ENCODE data around the gene ALDH5A1. TPM values are rescaled to one million over a fixed set of nuclear protein-coding genes. Genes with fewer than 3 reads are reported as not detected.

Gene ALDH5A1
- total RNA-seq, 1 donor from 2014 or later, result 3.7 TPM

DNA sequence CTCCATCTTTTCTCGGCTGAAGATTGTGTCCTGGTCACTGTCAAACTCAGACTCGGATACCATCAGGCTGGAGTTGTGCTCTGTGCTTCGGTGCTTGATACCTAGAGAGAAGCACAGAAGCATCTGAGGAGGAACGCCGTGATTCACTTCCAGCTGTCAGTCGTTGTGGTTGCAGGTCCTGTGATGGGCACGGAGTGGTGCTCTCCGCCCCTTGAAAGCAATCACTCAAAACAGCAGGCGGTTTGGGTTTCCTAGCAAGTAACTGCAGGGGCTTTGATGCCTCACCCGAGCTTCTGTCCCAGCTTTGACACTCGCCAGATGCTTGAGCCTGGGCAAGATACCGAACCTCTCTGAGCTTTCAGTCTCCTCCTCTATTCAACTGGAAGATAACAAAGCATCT lies 52.5 kb downstream of the ALDH5A1 start:
- H3K79me2 ChIP-seq (ENCODE audit: insufficient read depth, low read length), result no peaks in the 10 kb centered on the region
- H4K20me1 ChIP-seq (ENCODE audit: insufficient read depth, low read length), result no peaks in the 10 kb centered on the region
- TF ChIP-seq EZH2 (IDR thresholded peaks at IDR 0.05; ENCODE audit: insufficient read depth, low read length), result no peak
- TF ChIP-seq, protein P1, sequence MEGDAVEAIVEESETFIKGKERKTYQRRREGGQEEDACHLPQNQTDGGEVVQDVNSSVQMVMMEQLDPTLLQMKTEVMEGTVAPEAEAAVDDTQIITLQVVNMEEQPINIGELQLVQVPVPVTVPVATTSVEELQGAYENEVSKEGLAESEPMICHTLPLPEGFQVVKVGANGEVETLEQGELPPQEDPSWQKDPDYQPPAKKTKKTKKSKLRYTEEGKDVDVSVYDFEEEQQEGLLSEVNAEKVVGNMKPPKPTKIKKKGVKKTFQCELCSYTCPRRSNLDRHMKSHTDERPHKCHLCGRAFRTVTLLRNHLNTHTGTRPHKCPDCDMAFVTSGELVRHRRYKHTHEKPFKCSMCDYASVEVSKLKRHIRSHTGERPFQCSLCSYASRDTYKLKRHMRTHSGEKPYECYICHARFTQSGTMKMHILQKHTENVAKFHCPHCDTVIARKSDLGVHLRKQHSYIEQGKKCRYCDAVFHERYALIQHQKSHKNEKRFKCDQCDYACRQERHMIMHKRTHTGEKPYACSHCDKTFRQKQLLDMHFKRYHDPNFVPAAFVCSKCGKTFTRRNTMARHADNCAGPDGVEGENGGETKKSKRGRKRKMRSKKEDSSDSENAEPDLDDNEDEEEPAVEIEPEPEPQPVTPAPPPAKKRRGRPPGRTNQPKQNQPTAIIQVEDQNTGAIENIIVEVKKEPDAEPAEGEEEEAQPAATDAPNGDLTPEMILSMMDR (IDR thresholded peaks at IDR 0.05; ENCODE audit: insufficient read depth, low read depth, low read length), result no peak
- Mint-ChIP-seq H3K9me3 (ENCODE audit: unreplicated experiment) (no peaks in the 10 kb centered on the region), H3K4me1 (ENCODE audit: low read depth, unreplicated experiment) (no peaks in the 10 kb centered on the region), H3K27me3 (ENCODE audit: low read depth, unreplicated experiment) (peaks cover 8% of the 10 kb centered on the region), H3K27ac (ENCODE audit: unreplicated experiment) (no peak overlapping the region), H3K36me3 (ENCODE audit: low read depth, unreplicated experiment) (no peaks in the 10 kb centered on the region), H3K4me3 (ENCODE audit: unreplicated experiment) (no peak overlapping the region)
- H3K4me1 ChIP-seq (ENCODE audit: insufficient read depth, low read length), result no peaks in the 10 kb centered on the region
- H3K9ac ChIP-seq (ENCODE audit: low read length), result no peak overlapping the region
- FAIRE-seq, result no peak
- no peak for DNase-seq (ENCODE audit: low read depth)
- H3K27ac ChIP-seq (ENCODE audit: low read depth, low read length), result no peak overlapping the region
- peaks cover 7% of the 10 kb centered on the region for H3K27me3 ChIP-seq (ENCODE audit: insufficient read depth, low read length)
- no peaks in the 10 kb centered on the region for H3K9me3 ChIP-seq (ENCODE audit: insufficient read depth, low read depth, low read length)
- no peak overlapping the region for H3K4me3 ChIP-seq (ENCODE audit: insufficient read depth, low read depth, low read length)
- no peaks in the 10 kb centered on the region for H3K36me3 ChIP-seq (ENCODE audit: insufficient read depth, low read length)
- H2AFZ ChIP-seq (ENCODE audit: low read depth, low read length), result no peak overlapping the region
- H3K4me2 ChIP-seq (ENCODE audit: low read length), result no peak overlapping the region

GRCh38 chr6:24549158-24549557 lies 54.4 kb downstream of the ALDH5A1 start:
- no peak for FAIRE-seq
- no peak overlapping the region for H3K4me3 ChIP-seq (ENCODE audit: insufficient read depth, low read depth, low read length)
- Mint-ChIP-seq H3K9me3 (ENCODE audit: unreplicated experiment) (no peaks in the 10 kb centered on the region), H3K36me3 (ENCODE audit: low read depth, unreplicated experiment) (no peaks in the 10 kb centered on the region), H3K4me3 (ENCODE audit: unreplicated experiment) (no peak overlapping the region), H3K4me1 (ENCODE audit: low read depth, unreplicated experiment) (no peaks in the 10 kb centered on the region), H3K27me3 (ENCODE audit: low read depth, unreplicated experiment) (peaks cover 8% of the 10 kb centered on the region), H3K27ac (ENCODE audit: unreplicated experiment) (no peak overlapping the region)
- H3K4me1 ChIP-seq (ENCODE audit: insufficient read depth, low read length), result no peaks in the 10 kb centered on the region
- TF ChIP-seq, protein P1 (IDR thresholded peaks at IDR 0.05; ENCODE audit: insufficient read depth, low read depth, low read length), result no peak
- TF ChIP-seq EZH2 (IDR thresholded peaks at IDR 0.05; ENCODE audit: insufficient read depth, low read length), result no peak
- H3K27ac ChIP-seq (ENCODE audit: low read depth, low read length), result no peak overlapping the region
- no peak overlapping the region for H2AFZ ChIP-seq (ENCODE audit: low read depth, low read length)
- H4K20me1 ChIP-seq (ENCODE audit: insufficient read depth, low read length), result no peaks in the 10 kb centered on the region
- H3K9ac ChIP-seq (ENCODE audit: low read length), result no peak overlapping the region
- no peaks in the 10 kb centered on the region for H3K36me3 ChIP-seq (ENCODE audit: insufficient read depth, low read length)
- no peaks in the 10 kb centered on the region for H3K79me2 ChIP-seq (ENCODE audit: insufficient read depth, low read length)
- H3K9me3 ChIP-seq (ENCODE audit: insufficient read depth, low read depth, low read length), result no peaks in the 10 kb centered on the region
- DNase-seq (ENCODE audit: low read depth), result no peak
- no peak overlapping the region for H3K4me2 ChIP-seq (ENCODE audit: low read length)
- H3K27me3 ChIP-seq (ENCODE audit: insufficient read depth, low read length), result peaks cover 7% of the 10 kb centered on the region

- no peak overlapping the region for H3K4me3 ChIP-seq (ENCODE audit: insufficient read depth, low read depth, low read length)
- no peak for DNase-seq (ENCODE audit: low read depth)
- peaks cover 7% of the 10 kb centered on the region for H3K27me3 ChIP-seq (ENCODE audit: insufficient read depth, low read length)
- no peaks in the 10 kb centered on the region for H3K4me1 ChIP-seq (ENCODE audit: insufficient read depth, low read length)
- Mint-ChIP-seq H3K36me3 (ENCODE audit: low read depth, unreplicated experiment) (no peaks in the 10 kb centered on the region), H3K4me3 (ENCODE audit: unreplicated experiment) (no peak overlapping the region), H3K9me3 (ENCODE audit: unreplicated experiment) (no peaks in the 10 kb centered on the region), H3K4me1 (ENCODE audit: low read depth, unreplicated experiment) (no peaks in the 10 kb centered on the region), H3K27ac (ENCODE audit: unreplicated experiment) (no peak overlapping the region), H3K27me3 (ENCODE audit: low read depth, unreplicated experiment) (peaks cover 8% of the 10 kb centered on the region)
- H3K4me2 ChIP-seq (ENCODE audit: low read length), result no peak overlapping the region
- FAIRE-seq, result no peak
- H3K79me2 ChIP-seq (ENCODE audit: insufficient read depth, low read length), result no peaks in the 10 kb centered on the region
- H3K9ac ChIP-seq (ENCODE audit: low read length), result no peak overlapping the region
- H3K36me3 ChIP-seq (ENCODE audit: insufficient read depth, low read length), result no peaks in the 10 kb centered on the region
- no peak overlapping the region for H2AFZ ChIP-seq (ENCODE audit: low read depth, low read length)
- no peak for TF ChIP-seq EZH2 (IDR thresholded peaks at IDR 0.05; ENCODE audit: insufficient read depth, low read length)
- TF ChIP-seq, protein P1 (IDR thresholded peaks at IDR 0.05; ENCODE audit: insufficient read depth, low read depth, low read length), result no peak
- H3K27ac ChIP-seq (ENCODE audit: low read depth, low read length), result no peak overlapping the region
- no peaks in the 10 kb centered on the region for H4K20me1 ChIP-seq (ENCODE audit: insufficient read depth, low read length)
- no peaks in the 10 kb centered on the region for H3K9me3 ChIP-seq (ENCODE audit: insufficient read depth, low read depth, low read length)
These were observed 55.0 kb downstream of the ALDH5A1 start for GRCh38 chr6:24549674-24550353.

Data from astrocyte (in vitro differentiated cells and primary cell).